HG03039 (cell line): ENCODE measurements around the gene BAIAP3.
"Not testable (repeated sequence)": the region's sequence is repeated elsewhere in the genome, so short reads cannot be mapped to it uniquely, and the experiment has no call there.

ENCODE experiments used
- ATAC-seq: cut with Tn5 transposase; IDR thresholded peaks from one replicate; pipeline ENCODE4 v1.9.1; 2021; ENCODE audit warnings: mild to moderate bottlenecking, moderate library complexity; ENCODE audit not compliant: unreplicated experiment

The BAIAP3 gene

GRCh38 chr16:1315081-1316032 lies 18.1 kb upstream of the BAIAP3 start:
- no peak for ATAC-seq

DNA sequence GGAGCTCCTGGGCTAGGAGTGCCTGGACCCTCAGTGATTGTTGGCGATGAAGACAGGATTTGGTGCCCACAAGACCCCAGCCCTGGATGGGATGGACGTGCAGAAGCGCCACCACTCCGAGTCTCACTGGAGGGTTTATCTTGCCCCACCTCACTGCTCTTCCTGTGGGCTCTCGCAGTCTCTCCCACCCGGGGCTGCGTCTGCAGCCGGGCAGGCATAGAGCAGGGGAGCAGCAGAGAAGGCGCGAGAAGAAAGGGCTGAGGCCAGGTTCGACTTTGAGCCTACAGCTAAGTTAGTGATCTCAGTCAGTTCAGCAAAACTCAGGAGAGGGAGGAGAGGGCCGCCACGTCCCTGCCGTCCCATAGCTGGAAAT lies 17.4 kb upstream of the BAIAP3 start:
- ATAC-seq: no peak

DNA sequence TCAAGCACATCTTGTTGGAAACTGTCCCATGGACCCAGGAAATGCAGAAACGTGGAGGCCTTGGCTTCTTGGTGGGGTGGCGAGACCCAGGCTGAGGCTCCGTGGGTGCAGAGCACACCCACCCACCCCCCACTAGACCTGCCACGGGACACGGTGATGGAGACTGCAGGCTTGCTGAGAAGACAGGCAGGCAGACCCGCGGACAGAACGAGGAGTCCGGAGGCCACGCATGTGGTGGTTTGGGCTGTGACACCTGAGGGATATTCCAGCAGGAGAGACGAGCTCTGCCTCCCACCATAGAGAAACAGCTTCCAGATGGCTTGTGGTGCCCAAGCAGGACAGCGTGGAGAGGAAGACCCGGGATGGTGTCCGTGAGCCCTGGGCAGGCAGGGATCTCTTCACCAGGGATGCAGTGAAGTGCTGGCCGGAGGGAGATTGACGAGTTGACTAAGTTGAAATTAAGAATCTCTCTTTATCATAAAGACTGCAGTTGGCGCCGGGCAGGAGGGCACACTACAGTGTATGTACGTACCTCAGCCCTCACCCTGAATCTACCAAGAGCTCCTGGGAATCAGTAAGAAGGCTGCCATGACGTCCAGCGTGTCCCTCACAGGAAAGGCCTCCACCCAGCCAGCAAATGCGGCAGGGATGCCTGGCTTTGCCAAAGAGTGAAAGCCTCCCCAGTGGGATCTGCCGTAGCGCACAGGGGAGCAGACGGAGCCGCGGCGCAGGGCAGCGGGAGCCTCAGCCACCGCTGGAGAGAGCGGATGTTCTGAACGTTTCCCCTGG lies 15.8 kb upstream of the BAIAP3 start:
- no peak for ATAC-seq

GRCh38 chr16:1318268-1318545 lies 15.2 kb upstream of the BAIAP3 start:
- ATAC-seq: no peak

DNA sequence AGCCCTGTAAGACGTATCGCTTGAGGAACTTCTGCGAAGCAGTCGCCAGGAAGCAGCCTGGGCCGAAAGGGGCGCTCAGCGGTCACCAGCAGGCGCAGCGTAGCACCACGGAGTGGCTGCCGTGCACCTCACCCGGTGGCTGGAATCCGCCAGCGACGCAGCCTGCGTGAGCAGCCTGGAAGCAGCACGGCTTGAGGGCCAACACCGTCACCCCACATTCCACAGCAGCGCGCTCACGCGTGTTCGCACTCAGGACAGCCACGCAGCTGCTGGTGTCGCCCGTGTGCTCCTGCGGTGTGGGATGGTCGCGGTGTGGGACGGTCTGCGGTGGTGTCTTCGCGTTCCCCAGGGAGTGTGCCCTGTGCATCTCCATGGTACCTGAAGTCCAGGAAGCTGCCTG lies 14.4 kb upstream of the BAIAP3 start:
- ATAC-seq: no peak

DNA sequence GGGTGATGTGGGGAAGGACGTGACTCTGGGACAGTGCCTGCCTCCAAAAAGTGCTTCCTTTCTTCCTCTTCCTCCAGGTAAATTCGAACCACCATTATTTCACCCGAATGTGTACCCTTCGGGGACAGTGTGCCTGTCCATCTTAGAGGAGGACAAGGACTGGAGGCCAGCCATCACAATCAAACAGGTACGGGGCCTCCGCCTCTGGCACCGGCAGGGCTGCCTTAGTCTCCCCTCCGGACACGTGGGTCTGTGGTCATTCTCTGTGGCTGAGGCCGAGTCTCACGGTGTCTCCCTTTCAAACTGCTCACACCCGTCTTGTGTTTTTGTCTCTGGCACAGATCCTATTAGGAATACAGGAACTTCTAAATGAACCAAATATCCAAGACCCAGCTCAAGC lies 13.3 kb upstream of the BAIAP3 start:
- no peak for ATAC-seq

DNA sequence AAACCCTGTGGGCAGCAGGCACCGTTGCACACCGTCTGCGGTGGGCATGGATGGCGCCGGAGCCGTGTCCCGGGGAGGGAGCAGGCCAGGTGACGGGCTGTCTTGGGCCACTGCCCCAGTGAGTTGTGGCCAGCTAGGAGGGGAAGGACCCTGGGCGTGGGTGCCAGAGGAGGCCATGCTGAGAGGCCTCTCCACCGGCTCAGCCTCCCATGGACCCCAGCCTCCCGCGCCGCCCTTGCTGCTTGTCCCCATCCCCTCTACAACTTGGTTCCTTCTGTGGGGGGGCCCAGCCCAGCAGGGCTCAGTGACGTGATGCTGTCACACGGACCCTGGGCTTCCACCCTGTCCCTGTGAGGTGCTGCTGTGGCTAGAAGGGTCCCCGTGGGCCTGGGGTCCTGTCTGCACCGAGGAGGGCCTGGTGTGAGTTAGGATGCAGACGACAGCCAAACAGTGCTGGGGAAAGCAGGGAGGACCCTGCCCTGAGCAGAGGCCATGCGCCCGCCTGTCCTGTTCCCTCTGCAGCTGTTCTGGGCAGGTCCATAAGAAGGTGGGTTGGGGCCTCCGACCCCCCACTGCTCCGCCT lies 12.7 kb upstream of the BAIAP3 start:
- ATAC-seq: no peak

DNA sequence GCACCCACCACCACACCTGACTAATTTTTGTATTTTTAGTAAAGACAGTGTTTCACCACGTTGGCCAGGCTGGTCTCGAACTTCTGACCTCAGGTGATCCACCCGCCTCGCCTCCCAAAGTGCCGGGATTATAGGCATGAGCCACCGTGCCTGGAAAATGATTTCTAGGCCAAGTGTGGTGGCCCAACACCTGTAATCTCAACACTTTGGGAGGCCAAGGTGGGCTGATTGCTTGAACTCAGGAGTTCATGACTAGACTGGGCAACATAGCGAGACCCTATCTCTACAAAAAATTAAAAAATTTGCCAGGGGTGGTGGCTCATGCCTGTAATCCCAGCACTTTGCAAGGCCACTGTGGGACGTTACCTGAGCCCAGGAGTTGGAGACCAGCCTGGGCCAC lies 11.0 kb upstream of the BAIAP3 start:
- ATAC-seq: no peak

DNA sequence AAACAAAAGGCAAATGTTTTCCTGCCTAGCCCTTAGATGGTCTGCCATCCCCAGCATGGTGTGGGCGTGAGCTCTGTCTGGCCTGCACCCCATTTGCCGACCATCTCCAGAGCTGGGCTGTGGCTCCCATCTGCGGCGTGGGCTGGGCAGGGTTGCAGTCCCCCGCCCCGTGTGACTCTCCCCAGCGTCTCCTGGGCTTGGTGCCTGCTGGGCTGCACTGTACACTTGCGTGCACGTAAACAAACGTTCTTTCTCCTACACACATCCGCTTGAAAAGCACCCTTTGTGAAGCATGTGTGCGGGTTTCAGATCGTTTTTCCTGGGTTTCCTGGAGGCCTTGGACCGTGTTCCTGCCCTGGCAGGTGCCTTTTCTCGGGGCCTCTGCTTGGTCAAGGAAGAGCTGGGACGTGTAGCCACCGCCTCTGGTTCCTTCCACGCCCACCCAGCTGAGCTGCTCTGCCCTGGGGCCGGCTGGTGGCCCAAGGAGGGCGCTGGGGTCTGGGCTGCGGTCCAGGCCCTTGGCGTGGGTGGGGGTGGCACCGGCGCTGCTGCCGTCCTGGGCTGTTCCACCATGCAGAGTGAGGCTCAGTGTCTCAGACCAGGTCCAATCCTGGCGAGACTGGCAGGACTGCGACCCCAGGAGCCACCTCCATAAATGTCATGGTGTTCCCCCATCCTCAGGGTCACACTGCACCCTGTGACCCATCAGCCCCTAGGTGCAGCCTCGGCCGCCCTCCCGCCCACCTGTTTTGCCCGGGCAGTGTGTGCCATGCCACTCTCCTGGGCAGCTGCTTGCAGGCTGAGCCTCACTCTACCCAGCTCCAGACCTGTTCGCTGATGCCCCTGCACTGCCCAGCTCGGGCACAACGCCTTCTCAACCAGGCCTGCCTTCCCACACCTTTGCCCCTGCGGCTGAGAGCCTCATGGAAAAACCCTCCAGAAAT lies 9.9 kb upstream of the BAIAP3 start:
- no peak for ATAC-seq

DNA sequence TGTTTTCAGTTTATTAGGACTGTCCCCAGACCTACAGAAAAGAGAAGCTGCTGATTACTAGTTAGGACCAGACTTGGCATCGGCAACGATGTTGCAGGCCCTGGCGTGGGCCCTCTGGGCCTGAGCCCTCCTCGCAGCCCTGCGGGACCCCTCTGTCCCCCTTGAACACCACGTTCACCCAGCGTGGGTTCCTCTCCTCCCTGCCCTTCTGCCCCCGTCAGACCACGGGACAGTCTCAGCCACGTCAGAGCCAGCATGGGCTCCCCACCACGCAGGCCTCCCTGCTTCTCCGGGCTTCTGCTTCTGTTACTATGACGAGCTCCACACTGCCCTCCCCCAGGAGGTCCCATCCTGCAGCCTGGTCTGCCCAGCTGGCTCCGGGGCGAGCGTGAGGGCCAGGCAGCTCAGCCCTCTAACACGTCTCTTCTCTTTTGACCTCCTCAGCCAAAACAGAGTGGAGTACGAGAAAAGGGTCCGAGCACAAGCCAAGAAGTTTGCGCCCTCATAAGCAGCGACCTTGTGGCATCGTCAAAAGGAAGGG lies 9.1 kb upstream of the BAIAP3 start:
- no peak for ATAC-seq

DNA sequence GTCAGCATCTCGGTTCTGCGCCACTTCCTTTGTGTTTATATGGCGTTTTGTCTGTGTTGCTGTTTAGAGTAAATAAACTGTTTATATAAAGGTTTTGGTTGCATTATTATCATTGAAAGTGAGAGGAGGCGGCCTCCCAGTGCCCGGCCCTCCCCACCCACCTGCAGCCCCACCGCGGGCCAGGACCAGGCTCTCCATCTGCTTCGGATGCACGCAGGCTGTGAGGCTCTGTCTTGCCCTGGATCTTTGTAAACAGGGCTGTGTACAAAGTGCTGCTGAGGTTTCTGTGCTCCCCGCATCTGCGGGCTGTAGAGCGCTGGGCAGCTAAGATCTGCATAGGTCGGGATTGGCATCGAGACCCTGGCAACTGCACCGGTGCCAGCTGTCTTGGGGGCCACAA lies 8.2 kb upstream of the BAIAP3 start:
- ATAC-seq: no peak

DNA sequence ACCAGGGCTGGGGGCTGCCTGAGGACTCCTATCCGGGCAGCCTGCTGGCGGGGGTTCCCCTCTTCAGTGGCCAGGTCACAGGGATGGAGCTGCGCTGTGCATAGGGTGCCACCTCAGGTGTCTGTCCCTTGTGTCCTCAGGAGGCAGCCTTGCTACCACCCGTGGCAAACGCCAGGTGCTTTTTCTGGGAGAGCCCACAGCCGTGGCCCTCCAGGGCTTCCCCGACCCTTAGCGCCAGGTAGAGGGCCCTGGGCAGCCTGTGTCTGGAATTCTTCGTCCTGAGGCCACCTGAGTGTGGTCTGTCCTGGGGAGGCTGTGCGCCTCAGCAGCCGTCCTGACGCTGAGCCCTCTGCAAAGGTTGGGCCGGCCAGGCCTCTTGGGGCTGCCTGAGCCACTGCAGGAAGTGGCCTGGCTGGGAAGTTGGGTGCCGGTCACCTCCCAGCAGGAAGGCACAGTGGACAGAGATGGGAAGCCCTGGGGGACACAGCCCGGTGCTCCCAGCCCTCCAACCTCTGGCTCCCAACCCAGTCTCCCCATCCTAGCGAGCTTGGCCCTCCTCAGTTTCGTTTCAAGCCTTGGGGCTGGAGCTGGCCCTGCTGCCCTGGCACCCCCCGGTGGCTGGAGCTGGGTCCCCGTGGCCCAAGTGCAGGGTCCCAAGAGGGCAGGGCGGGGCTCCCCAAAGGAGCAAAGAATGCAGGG lies 7.6 kb upstream of the BAIAP3 start:
- ATAC-seq: no peak

DNA sequence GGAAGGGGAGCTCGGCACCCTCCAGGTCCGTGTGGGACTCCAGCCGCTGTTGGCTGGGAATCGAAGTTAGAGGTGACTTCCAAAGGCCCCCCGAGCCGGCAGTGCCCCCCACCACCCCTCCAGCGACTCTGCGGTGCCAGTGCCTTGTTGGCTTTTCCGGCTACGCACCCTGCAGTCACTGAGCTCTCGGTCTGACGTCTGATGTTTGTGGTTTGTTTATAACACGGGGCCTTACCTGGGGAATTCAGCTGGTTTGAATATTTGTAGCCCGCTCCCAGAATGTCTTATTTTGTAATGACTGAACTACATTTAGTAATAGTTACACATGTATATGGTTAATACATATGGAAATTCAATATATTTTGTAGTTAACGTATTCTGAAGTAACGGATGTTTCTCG lies 7.1 kb upstream of the BAIAP3 start:
- ATAC-seq: no peak

GRCh38 chr16:1326946-1327618 lies 6.4 kb upstream of the BAIAP3 start:
- ATAC-seq: no peak

GRCh38 chr16:1327619-1327947 lies 5.9 kb upstream of the BAIAP3 start:
- ATAC-seq: no peak

- not testable (repeated sequence) for ATAC-seq
Observed at GRCh38 chr16:1328136-1328535, 5.3 kb upstream of the BAIAP3 start.

- not testable (repeated sequence) for ATAC-seq
Observed at GRCh38 chr16:1328961-1329360, 4.5 kb upstream of the BAIAP3 start.

GRCh38 chr16:1330260-1330914 lies 3.1 kb upstream of the BAIAP3 start:
- ATAC-seq: no peak
